Gastroesophageal sphincter (tissue), 3 donors: ENCODE results near the gene GLT8D2.
"Not testable (repeated sequence)": the region's sequence is repeated elsewhere in the genome, so short reads cannot be mapped to it uniquely, and the experiment has no call there.

Experiments used
- CTCF ChIP-seq, 4 experiments: fragments of 200-600 bp in 2 of 4; fragments of 450-650 bp in 2 of 4; sonication (generic) in 1 of 4; IDR thresholded peaks; one replicate each; pipeline ENCODE4 v1.5.1; 2017 to 2019; ENCODE audit warnings: antibody characterized with exemption in 4 of 4, mild to moderate bottlenecking in 2 of 4, moderate library complexity in 2 of 4
- EP300 ChIP-seq: sonication (generic); formaldehyde crosslinking; IDR thresholded peaks from one replicate; pipeline ENCODE4 v1.6.1; 2017; ENCODE audit warnings: antibody characterized with exemption, mild to moderate bottlenecking
- POLR2A ChIP-seq, 2 donors: fragments of 450-650 bp; IDR thresholded peaks; one replicate each; pipeline ENCODE4 v1.6.1; 2017; ENCODE audit warnings: antibody characterized with exemption in 2 of 2, mild to moderate bottlenecking in 2 of 2, moderate library complexity in 1 of 2
- POLR2AphosphoS5 ChIP-seq: sonication (generic); formaldehyde crosslinking; IDR thresholded peaks from one replicate; pipeline ENCODE4 v1.6.1; 2017; ENCODE audit warnings: antibody characterized with exemption

- TF ChIP-seq CTCF (IDR thresholded peaks at IDR 0.05); POLR2A (IDR thresholded peaks at IDR 0.05); POLR2AphosphoS5; EP300: not testable (repeated sequence)
Observed at GRCh38 chr12:104021862-104022261, 28.1 kb downstream of the GLT8D2 start.
